ENCODE measurements around the gene LRRIQ1. TPM values are rescaled to one million over a fixed set of nuclear protein-coding genes. Genes with fewer than 3 reads are reported as not detected.

LRRIQ1 gene
- under 0.01 and 1.4 TPM in 2 replicates for total RNA-seq

GRCh38 chr12:85036234-85036707, at the start of gene LRRIQ1, which contains the start of gene TSPAN19:
Gene LRRIQ1, plus strand, starts transcription at chr12:85036351. Its CDS starts 1,826 bp downstream, at chr12:85038177.
Gene TSPAN19, minus strand, starts transcription at chr12:85036277. Its CDS starts 6,331 bp downstream, at chr12:85029946.

GRCh38 chr12:85280165-85280983, 244.2 kb downstream of the LRRIQ1 start, which contains the start of gene ALX1:
Gene ALX1, plus strand, starts transcription at chr12:85280220. Its CDS starts 42 bp downstream, at chr12:85280262.

Other genes starting within 250 kb of the LRRIQ1 start
- 40.5 and 86.1 TPM in 2 replicates for gene SLC6A15, start 123.6 kb upstream of the LRRIQ1 start, total RNA-seq
- gene TSPAN19, start 74 bp upstream of the LRRIQ1 start, total RNA-seq = not detected in 2 replicates
- under 0.01 and 0.14 TPM in 2 replicates for gene ALX1, start 243.9 kb downstream of the LRRIQ1 start, total RNA-seq

Measured in nasal cavity respiratory epithelium epithelial cell of viscerocranial mucosa (primary cell).